Kidney (tissue), 14 donors: ENCODE measurements around the gene CTTNBP2. TPM values are rescaled to one million over a fixed set of nuclear protein-coding genes. Genes with fewer than 3 reads are reported as not detected.

Source experiments
- DNase-seq, 5 donors: peaks; one replicate each; pipeline ENCODE4 v3.0.0-alpha.2; 2013 to 2020
- FAIRE-seq: peaks from 2 replicates; lab custom pipeline; 2012; peaks lifted over from hg19 to GRCh38; lab: Jason Lieb, UNC
- H3K27ac ChIP-seq, 2 donors: one replicate each; pipeline ENCODE4 v1.7.0; 2013; ENCODE audit warnings: low read depth in 2 of 2, low read length in 2 of 2, inconsistent platforms in 1 of 2
- H3K27me3 ChIP-seq: one replicate; pipeline ENCODE4 v1.7.1; 2013; ENCODE audit warnings: low read length, inconsistent platforms; ENCODE audit not compliant: control insufficient read depth, insufficient read depth
- H3K36me3 ChIP-seq, 3 donors: one replicate each; pipeline versions ENCODE4 v1.7.0 to v1.7.1; 2013; ENCODE audit warnings: low read length in 3 of 3, control low read depth in 1 of 3, inconsistent platforms in 1 of 3; ENCODE audit not compliant: insufficient read depth in 3 of 3, control insufficient read depth in 2 of 3
- H3K4me1 ChIP-seq, 3 donors: one replicate each; pipeline versions ENCODE4 v1.7.0 to v1.7.1; 2013; ENCODE audit warnings: low read length in 3 of 3, inconsistent platforms in 1 of 3, low read depth in 1 of 3; ENCODE audit not compliant: control insufficient read depth in 2 of 3, insufficient read depth in 2 of 3
- H3K4me3 ChIP-seq, 3 donors: one replicate each; pipeline versions ENCODE4 v1.7.0 to v1.8.1; 2013; ENCODE audit warnings: low read length in 3 of 3, control low read depth in 1 of 3, inconsistent platforms in 1 of 3
- H3K9ac ChIP-seq, 3 donors: one replicate each; pipeline versions ENCODE4 v1.7.0 to v1.7.1; 2013; ENCODE audit warnings: low read length in 3 of 3, control low read depth in 1 of 3, inconsistent platforms in 1 of 3
- H3K9me3 ChIP-seq, 3 donors: one replicate each; pipeline versions ENCODE4 v1.7.0 to v1.7.1; 2013; ENCODE audit warnings: low read length in 3 of 3, control low read depth in 1 of 3, inconsistent platforms in 1 of 3; ENCODE audit not compliant: control insufficient read depth in 2 of 3, insufficient read depth in 1 of 3
- CTCF ChIP-seq: IDR thresholded peaks from 3 replicates; pipeline ENCODE4 v1.5.1; 2012; ENCODE audit warnings: mild to moderate bottlenecking, moderate library complexity, borderline replicate concordance; ENCODE audit not compliant: insufficient read depth; ENCODE audit errors: extremely low read depth
- intact Hi-C: fragments of 100-400 bp; cut with DNase I; formaldehyde crosslinking; loops from one replicate; pipeline ENCODE4 v1.11.1; 2022
- polyA plus RNA-seq: library from polyadenylated mRNA; stranded (reverse); fragments of 350-450 nt; fragmentation: Illumina TruSeq; extraction: RNeasy Lipid Tissue Mini Kit (QIAGEN cat#74804); gene quantifications from one replicate; pipeline ENCODE4 v1.2.3, GENCODE V29; 2014; ENCODE audit warnings: low read depth, low replicate concordance; ENCODE audit not compliant: insufficient read depth
- total RNA-seq: library from RNA; stranded (reverse); fragmentation: NEBNext Ultra II Directional; extraction: Animal tissue kit (Norgen Biotek cat#: 25700); gene quantifications from one replicate; pipeline ENCODE4 v1.2.1, GENCODE V29; 2021
- donor health status: control.
- donor health status: control.
- donor health status: control.
- donor health status: control.
- donor health status: control.
- donor health status: DM: yes; HTN: yes; CAD: no.
- donor health status: Normal renal cell carcinoma (clear cell type).

CTTNBP2 gene
- total and polyA plus RNA-seq, 2 donors from 2014 or later = 3.8 to 41.1 TPM

GRCh38 chr7:117764031-117764430, 109.2 kb downstream of the CTTNBP2 start:
- no peak for DNase-seq
- intact Hi-C loops = no loop called here
- Histone ChIP-seq H3K27me3 (no peaks in the 10 kb centered on the region), H3K27ac (no peak overlapping the region), H3K4me3 (no peak overlapping the region), H3K4me1 (no peaks in the 10 kb centered on the region), H3K9ac (no peak overlapping the region), H3K36me3 (no peaks in the 10 kb centered on the region), H3K9me3 (no peaks in the 10 kb centered on the region)
- no peak for TF ChIP-seq CTCF
- FAIRE-seq = no peak

GRCh38 chr7:117762055-117762454, 111.2 kb downstream of the CTTNBP2 start:
- no peaks in the 10 kb centered on the region for H3K27me3 ChIP-seq
- H3K4me3 ChIP-seq = no peak overlapping the region
- H3K36me3 ChIP-seq = no peaks in the 10 kb centered on the region
- H3K9me3 ChIP-seq = no peaks in the 10 kb centered on the region
- no peaks in the 10 kb centered on the region for H3K4me1 ChIP-seq
- DNase-seq = no peak
- no peak overlapping the region for H3K9ac ChIP-seq
- TF ChIP-seq CTCF = no peak
- no peak for FAIRE-seq
- no peak overlapping the region for H3K27ac ChIP-seq
- intact Hi-C loops = no loop called here

GRCh38 chr7:117759950-117760640, 113.1 kb downstream of the CTTNBP2 start:
- no peaks in the 10 kb centered on the region for H3K27me3 ChIP-seq
- H3K36me3 ChIP-seq = peaks cover 0 to 4% (median 0%) of the 10 kb centered on the region in 3 donors
- TF ChIP-seq CTCF = no peak
- H3K4me3 ChIP-seq = no peak overlapping the region
- H3K9me3 ChIP-seq = no peaks in the 10 kb centered on the region
- no peak for FAIRE-seq
- H3K27ac ChIP-seq = no peak overlapping the region
- intact Hi-C loops = no loop called here
- H3K9ac ChIP-seq = no peak overlapping the region
- no peaks in the 10 kb centered on the region for H3K4me1 ChIP-seq
- no peak for DNase-seq
